UCSD-AML1 (cell line): ENCODE results near the gene WDR38.
A peak's percentile ranks its signal among the peaks of the same experiment; 100 is the strongest.

Experiments
- DNase-seq: peaks from one replicate; lab custom pipeline; 2025; ENCODE audit not compliant: unreplicated experiment; lab: John Stamatoyannopoulos, UW

The WDR38 gene, protein sequence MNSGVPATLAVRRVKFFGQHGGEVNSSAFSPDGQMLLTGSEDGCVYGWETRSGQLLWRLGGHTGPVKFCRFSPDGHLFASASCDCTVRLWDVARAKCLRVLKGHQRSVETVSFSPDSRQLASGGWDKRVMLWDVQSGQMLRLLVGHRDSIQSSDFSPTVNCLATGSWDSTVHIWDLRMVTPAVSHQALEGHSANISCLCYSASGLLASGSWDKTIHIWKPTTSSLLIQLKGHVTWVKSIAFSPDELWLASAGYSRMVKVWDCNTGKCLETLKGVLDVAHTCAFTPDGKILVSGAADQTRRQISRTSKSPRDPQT

DNA sequence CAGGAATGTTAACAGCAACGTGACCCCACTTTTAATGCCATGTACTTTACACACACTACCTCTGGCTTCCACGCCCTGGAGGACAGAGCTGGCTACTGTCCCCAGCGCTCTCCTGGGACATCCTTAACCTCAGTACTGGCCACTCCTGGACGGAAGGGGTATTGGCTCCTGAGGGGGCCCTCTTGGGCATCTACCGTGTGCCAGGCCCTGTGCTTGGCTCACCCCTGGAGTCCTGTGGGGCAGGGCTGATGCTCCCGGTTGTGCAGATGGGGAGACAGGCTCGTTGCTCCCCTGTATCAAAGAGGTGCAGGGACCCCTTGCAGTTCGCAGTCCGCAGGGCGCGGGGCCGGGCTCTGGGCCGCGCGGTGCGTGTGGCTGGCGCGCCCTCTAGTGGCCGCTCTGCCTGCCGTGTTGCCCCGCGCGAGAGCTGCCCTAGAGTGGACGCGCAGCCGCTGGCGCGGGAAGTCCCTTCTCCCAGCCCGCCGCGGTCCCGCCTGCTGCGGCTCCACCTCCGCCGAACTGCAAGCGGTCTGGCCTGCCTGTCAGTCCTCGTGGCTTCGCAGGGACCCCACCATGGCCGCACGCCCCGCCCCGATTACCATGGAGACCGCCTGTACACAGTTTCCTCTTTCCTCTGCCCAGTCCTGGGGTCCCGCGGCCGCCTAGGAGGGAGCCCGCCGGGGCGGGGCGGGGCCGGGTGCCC, at the start of gene WDR38:
WDR38 (plus strand) TSS at position 632 of the 703 bp plus-strand sequence. CDS start 72 bp downstream, outside the sequence.
- peak; percentile 79 for DNase-seq

DNA sequence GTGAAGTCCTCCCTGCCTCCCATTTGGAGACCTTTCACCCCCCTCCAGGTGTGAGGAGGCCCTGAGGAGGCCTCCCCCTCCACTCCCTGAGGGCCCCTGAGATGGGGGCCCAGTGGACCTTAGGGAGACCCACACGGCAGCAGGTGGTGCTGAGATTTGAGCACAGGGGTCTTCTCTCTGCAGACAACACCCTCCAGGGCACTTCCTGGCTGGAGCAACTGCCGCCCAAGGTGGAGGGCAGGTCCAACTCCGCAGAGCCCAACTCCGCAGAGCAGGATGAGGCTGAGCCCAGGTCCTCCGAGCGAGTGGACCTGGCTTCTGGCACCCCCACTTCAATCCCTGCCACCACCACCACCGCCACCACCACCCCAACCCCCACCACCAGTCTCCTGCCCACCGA, 49.3 kb upstream of the WDR38 start:
- no peak for DNase-seq

DNA sequence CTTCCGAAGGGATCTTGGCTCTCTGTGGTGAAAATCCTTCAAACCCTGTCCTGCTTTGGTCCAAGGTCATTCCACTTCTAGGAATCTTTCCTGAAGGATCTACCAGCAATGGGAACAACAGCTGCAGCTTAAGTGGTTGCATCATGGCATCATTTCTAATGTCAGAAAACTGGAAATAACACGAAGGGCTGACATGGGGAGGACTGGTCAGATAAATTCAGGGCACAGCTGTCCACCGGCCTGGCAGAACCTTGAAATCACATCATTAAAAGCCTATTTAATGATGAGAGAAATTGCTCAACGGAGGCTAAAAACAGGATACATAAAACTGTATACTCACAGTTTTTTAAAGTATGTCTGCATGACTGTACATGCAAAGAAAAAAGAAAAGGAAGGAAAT, 48.1 kb upstream of the WDR38 start:
- DNase-seq = no peak

DNA sequence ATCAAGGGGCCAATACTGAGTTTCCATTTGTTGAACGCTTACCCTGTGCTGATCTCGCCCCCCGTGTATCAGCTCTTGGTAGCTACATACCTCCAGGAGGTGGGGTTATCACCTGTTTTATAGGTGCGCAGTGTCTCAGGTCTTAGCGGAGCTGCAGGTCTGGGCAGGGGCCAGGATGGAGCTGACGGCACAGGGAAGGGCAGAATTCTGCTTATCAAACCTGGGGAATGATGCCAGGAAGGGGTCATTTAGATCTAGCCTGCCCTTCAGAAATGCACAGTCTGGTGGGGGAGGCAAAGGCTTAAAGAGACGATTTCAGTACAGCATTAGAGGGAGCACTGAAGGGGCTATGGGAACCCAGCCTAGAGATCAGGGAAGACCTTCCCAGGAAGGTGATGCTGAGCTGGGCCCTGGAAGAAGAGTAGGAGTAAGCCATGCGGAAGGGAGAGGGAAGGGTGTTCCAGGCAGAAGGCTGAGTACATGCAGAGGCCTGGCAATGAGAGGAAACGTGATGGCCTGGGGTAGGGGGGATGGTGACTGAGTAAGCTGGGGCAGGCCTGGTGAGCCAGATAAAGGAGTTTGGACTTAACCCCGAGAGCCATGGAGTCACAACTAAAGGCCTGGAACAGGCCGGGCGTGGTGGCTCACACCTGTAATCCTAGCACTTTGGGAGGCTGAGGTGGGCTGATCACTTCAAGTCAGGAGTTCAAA, 44.9 kb upstream of the WDR38 start:
- DNase-seq = no peak

DNA sequence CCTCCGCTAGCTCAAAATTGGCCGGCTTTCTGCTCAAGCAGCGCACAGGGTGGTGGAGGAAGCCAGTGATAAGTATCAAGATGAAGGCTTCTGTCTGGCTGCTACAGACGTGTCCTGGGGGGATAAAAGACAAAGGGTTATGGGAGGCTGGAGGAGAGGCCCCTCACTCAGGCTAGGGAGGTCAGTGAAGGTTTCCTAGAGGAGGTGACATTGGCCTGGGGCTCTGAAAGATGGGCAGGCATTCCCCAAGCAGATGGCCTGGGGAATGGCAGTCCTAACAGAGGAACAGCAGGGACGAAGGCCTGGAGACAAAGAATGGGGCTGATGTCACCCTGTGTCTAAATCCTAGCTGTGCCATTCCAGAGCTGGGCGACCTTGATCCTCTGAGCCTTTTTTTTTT, 44.0 kb upstream of the WDR38 start:
- no peak for DNase-seq

DNA sequence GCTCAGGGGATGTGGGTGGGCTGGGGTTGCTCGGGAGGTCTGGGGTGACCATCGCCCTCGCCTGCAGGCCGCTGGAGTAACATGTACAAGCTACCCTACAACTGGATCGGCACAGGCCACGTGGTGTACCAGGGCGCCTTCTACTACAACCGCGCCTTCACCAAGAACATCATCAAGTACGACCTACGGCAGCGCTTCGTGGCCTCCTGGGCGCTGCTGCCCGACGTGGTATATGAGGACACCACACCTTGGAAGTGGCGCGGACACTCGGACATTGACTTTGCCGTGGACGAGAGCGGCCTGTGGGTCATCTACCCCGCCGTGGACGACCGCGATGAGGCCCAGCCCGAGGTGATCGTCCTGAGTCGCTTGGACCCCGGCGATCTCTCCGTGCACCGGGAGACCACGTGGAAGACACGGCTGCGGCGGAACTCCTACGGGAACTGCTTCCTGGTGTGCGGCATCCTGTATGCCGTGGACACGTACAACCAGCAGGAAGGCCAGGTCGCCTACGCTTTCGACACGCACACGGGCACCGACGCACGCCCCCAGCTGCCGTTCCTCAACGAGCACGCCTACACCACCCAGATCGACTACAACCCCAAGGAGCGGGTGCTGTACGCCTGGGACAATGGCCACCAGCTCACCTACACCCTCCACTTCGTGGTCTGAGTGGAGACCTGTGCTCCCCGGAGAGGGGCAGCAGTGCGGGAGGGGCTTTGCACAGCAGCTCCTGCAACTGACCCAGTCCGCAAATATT, 43.3 kb upstream of the WDR38 start:
- DNase-seq = no peak

DNA sequence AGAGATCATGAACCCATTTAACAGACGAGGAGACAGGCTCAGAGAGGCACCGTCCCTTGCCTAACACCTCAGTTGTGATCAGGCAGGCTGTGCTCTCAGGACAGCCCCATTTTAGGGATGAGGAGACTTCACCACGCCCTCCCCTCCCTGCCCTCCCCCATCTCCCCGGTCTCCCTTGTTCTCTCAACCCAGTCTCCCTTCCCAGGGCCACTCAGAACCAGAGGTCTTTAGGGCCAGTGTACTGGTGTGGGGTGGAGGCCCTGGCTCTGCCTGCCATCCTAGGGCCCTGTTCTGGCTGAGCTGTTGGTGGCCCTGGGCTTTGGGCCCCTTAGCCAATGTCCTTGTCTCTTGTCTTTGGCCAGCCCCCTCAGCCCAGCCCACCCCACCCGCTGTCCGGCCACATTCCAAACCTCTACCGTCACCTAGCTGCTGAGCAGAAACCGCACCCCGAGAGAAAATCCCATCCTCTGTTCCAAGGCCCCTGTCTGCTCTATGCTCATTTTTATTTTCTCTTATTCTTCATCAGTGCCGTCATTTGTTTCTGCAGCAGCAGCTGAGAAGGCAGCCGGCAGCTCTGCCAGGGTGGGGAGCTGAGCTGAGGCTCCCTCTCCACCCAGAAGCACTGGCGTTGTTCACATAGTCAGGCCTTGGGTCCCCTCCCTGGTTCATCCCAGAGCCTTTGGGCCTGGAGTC, 42.5 kb upstream of the WDR38 start:
- no peak for DNase-seq

DNA sequence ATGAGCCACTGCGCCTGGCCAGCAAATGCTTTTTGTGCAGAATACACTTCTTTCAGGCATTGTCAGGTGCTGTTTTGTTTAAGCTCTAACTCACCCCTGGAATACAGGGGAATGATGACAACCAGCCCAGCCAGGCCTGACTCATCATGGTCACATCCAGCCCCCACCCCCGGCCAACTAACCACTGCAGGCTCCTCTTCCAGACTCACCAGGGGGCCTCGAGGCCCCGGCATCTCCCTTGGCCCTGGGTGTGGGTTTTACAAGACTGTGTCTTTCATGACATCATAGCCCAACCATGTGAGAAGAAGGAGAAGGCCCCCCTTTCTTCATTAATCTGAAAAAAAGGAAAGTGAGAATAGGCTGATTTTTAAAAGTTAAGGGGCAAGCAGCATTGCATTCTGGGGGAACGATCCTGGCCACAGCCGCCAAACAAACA, 40.8 kb upstream of the WDR38 start:
- DNase-seq = no peak

DNA sequence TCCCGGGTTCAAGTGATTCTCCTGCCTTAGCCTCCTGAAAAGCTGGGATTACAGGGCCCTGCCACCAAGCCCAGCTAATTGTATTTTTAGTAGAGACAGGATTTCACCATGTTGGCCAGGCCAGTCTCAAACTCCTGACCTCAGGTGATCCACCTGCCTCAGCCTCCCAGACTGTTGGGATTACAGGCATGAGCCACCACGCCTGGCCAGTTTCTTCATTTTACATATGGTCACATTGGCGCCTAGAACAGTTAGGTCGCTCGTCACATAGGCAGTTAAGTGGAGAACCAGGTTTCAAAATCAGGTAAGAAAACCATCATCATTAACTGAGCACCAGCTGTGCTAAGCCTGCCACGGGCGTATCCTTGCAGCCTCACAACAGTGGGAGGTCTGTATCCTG, 40.2 kb upstream of the WDR38 start:
- no peak for DNase-seq

DNA sequence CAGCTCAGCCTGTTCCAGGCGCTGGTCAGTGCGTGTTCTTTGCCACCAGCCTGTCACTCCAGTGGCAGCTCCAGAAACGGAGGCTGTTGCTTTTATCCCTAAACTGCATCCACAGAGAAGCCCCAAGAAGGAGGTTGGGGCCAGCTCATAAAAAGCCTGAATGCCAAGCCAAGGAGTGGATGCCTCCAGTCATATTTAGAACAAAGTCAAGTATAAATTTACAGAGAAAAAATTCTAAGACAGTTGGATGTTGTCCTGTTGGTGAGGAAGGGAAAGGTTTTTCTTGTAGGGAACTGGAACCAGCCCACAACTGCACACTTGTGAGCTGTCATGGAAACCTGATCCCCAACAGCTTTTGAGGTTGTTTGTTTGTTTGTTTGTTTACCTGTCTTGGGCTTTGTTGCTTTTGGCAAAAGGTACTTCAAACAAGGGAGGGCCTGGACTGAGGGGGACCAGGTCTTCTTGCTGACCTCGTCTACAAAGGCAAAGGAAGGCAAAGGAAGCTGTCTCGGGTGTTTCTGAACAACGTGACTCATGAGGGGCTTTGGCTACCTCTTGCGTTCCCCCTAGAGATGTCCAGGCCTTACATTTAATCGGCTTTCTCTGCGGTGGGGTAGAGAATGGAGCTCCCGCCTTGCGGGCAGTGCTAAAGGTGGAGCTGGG, 39.6 kb upstream of the WDR38 start:
- DNase-seq = no peak

DNA sequence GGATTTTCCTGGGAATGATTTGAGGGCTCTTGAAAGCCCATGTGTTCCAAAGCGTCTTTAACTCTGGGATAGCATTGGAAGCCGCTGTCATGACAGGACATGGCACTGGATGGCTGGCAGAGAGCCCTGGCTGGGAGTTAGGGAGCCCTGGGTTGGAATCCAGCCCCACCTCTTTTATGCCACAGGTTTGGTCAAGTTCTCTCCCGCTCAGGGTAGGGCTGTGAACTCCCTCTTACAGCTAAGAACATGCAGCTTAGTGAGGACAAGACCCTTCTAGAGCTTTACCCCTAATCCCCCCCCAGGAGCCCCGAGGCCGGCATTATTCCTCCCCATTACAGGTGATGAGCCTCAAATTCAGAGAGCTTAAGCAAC, 39.1 kb upstream of the WDR38 start:
- no peak for DNase-seq

DNA sequence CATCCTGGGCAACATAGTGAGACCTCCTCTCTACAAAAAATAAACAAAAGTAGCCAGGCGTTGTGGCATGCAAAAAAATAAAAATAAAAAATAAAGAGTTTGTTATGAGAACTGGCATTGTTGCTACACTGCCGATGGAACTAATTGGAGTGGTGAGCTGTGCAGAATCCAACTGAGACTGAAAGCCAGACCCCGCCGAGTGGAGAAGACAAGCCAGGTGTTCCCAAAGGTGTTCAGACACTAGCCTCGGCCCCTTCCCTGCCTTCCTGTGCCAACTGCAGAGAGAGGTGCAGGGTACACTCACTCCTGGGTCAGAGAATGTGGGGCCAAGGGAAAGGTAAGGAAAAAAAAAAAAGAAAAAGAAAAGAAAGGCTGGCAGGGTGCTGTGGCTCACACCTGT, 37.7 kb upstream of the WDR38 start:
- DNase-seq = no peak

DNA sequence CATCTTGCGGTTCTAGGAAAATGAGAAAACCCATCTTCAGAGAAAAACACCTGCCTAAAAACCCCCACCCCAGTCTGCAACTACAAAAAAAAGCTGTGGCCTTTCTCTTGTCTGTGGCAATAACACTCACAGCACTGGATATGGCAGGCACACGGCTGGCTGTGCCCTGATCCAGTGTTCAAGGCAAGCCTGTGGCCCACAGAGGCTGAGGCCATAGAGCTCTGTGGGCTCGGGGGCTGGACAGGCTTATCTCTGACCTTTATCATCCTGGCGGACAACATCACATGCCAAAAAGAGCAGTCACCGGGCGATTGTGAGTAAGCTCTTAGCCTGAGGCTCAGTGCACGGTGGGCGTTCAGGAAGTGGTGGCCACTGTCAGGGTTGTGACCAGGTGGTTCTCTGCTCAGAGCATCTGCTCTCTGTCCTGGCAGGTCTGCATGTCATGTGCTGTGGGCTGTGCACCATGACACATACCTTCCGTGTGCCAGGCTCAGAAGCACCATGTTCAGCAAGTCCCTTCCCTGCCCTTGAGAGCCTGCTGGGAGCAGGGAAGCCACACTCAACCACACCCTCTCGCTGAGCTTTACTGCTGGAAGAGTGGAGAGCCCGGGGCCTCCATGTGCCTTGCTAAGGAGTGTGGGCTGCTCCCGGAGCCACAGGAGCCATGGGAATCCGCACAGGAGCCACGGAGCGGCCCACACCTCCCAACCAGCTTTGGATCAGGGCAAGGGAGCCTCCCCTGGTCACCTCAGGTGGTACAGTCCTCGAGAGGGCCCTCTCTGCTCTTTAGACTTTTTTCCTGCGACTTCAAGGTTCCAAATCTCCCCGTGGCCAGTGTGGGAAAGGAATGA, 34.6 kb upstream of the WDR38 start:
- no peak for DNase-seq

DNA sequence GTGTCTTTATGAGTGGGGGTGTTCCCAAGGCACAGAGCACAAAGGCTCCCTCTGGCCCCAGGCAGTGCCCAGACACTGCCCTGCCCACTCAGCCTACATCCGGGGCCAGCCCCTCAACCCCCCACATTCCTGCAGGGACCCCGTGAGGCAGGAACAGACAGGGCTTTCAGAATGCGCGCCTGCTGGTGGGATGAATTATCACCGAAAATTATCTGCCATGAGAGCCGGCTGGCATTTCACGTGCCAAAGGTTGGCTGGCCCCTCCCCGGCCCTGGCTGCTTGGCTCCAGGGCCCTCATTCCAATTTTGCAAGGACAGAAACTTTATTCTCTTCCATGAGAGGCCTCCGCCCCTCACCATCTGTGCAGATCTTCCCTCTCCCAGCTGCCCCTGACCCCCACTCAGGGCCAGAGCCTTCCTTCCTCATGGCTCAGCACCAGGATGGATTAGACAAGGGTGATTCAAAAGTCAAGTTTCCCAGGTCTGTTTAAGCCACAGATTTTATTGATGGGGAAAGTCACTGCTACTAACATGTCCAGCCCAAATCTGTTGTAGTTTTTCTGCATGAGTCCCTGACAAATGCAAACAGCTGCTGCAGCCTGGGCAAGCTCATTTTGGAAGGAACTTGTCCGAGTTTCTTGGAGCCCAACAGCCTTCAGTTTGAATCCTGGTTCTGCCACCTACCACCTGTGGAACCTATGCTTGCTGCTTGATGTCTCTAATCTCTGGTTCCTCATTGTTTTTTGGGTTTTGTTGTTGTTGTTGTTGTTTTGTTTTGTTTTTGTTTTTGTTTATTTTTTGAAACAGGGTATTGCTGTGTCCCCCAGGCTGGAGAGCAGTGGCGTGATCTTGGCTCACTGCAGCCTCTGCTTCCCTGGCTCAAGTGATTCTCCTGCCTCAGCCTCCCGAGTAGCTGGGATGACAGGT, 32.3 kb upstream of the WDR38 start:
- DNase-seq = no peak

DNA sequence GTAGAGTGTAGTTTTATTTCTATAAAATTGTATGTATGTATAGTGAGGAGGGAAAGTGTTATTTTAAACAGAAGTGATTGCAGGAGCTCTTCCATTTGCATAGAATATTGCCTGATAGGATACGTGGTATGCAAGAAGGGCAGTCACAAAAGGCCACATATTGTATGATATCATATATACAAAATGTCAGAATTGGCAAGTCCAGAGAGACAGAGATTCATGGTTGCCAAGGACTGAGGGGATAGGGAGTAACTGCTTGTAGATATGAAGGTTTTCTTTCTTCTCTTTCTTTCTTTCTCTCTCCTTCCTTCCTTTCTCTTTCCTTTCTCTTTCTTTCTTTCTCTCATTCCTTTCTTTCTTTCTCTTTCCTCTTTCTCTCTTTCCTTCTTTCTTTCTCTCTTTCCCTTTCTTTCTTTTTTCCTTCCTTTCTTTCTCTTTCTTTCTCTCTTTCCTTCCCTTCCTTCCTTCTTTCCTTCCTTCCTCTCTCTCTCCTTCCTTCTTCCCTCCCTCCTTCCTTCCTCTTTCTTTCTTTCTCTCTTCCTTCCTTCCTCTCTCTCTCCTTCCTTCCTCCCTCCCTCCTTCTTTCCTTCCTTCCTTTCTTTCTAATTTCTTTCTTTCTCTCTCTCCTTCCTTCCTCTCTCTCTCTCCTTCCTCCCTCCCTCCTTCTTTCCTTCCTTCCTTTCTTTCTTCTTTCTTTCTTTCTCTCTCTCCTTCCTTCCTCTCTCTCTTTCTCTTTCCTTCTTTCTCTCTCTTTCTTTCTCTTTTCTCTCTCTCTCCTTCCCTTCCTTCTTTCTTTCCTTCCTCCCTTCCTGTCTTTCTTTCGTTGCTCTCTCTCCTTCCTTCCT, 24.5 kb upstream of the WDR38 start:
- no peak for DNase-seq

DNA sequence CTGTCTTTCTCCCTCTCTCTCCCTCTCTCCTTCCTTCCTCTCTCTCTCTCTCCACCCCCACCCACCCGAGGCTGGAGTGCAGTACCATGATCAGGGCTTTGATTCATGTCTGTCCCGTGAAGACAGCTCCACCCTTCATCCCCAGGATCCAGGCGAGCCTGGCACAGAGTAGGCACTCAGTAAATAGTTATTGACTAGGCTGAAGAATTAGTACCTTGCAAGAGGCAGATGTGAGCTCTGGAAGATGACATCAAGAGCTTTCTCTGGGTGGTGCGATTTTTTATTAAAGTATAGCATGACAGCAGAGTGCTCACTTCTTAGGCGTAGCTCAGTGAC, 24.0 kb upstream of the WDR38 start:
- DNase-seq = no peak

DNA sequence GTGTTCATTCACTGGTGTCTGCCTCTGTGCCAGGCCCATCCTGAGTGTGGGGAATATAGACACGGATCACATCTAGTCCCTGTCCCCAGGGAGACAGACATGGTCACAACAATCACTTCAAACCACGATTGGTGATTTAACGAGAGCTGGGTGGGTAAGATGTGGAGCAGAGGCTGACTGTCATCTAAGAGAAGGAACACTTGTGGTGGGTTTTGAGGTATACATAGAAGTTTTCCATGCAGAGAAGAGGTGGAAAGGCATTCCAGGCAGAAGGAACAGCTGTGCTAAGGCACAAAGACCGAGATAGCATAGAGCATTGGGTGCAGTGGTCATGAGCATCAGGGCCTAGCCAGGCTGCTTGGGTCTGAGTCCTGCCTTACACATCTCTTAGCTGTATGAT, 22.7 kb upstream of the WDR38 start:
- DNase-seq = no peak
